HepG2 (cell line): ENCODE data around the gene SLC5A6. TPM values are rescaled to one million over a fixed set of nuclear protein-coding genes. Genes with fewer than 3 reads are reported as not detected.

Experiments
- ATF7-NPFF ChIP-seq: sonication (generic); formaldehyde crosslinking; IDR thresholded peaks from 2 replicates; pipeline ENCODE4 v1.8.1; 2023; ENCODE audit warnings: mild to moderate bottlenecking, low read depth, missing genetic modification reagents, moderate library complexity
- GLMP ChIP-seq: sonication (generic); formaldehyde crosslinking; IDR thresholded peaks from 2 replicates; pipeline ENCODE4 v1.9.0; 2021; ENCODE audit warnings: missing genetic modification reagents, mild to moderate bottlenecking, borderline replicate concordance
- HMGA1 ChIP-seq: sonication (generic); formaldehyde crosslinking; conservative IDR thresholded peaks from 2 replicates; pipeline ENCODE4 v1.4.0; 2020; ENCODE audit warnings: missing genetic modification reagents
- KAT8 ChIP-seq: IDR thresholded peaks from 2 replicates; pipeline ENCODE4 v1.6.1; 2016; ENCODE audit warnings: missing genetic modification reagents, missing compliant biosample characterization
- NFE2 ChIP-seq: sonication (generic); formaldehyde crosslinking; IDR thresholded peaks from 2 replicates; pipeline ENCODE4 v1.4.0; 2020; ENCODE audit warnings: missing genetic modification reagents
- NFKBIZ ChIP-seq: IDR thresholded peaks from 2 replicates; pipeline ENCODE4 v1.6.1; 2018; ENCODE audit warnings: missing genetic modification reagents, missing compliant biosample characterization
- PHF5A ChIP-seq: IDR thresholded peaks from one replicate; pipeline ENCODE4 v1.6.1; 2018; ENCODE audit warnings: low read depth, missing genetic modification reagents; ENCODE audit not compliant: unreplicated experiment
- RELA ChIP-seq: sonication (generic); formaldehyde crosslinking; IDR thresholded peaks from 2 replicates; pipeline ENCODE4 v1.4.0; 2020; ENCODE audit warnings: missing genetic modification reagents
- STAT6 ChIP-seq: sonication (generic); formaldehyde crosslinking; IDR thresholded peaks from 2 replicates; pipeline ENCODE4 v1.4.0; 2020; ENCODE audit warnings: missing genetic modification reagents, mild to moderate bottlenecking, borderline replicate concordance
- ZBTB21 ChIP-seq: sonication (generic); formaldehyde crosslinking; IDR thresholded peaks from 2 replicates; pipeline ENCODE4 v1.4.0; 2020; ENCODE audit warnings: missing genetic modification reagents
- ZBTB26 ChIP-seq: IDR thresholded peaks from 2 replicates; pipeline ENCODE4 v1.6.1; 2016; ENCODE audit warnings: missing compliant biosample characterization, missing genetic modification reagents, borderline replicate concordance
- ZFP90 ChIP-seq: sonication (generic); formaldehyde crosslinking; IDR thresholded peaks from 2 replicates; pipeline ENCODE4 v1.8.0; 2022; ENCODE audit warnings: missing genetic modification reagents, mild to moderate bottlenecking, inconsistent platforms, borderline replicate concordance
- ZKSCAN5 ChIP-seq: sonication (generic); formaldehyde crosslinking; IDR thresholded peaks from 2 replicates; pipeline ENCODE4 v1.5.1; 2020; ENCODE audit warnings: mild to moderate bottlenecking, missing genetic modification reagents
- ZNF180 ChIP-seq: sonication (generic); formaldehyde crosslinking; IDR thresholded peaks from 2 replicates; pipeline ENCODE4 v1.4.0; 2020; ENCODE audit warnings: low read depth, missing genetic modification reagents, borderline replicate concordance
- ZNF24 ChIP-seq: fragments of 450-650 bp; IDR thresholded peaks from 2 replicates; pipeline ENCODE4 v1.6.1; 2017; ENCODE audit warnings: antibody characterized with exemption, mild to moderate bottlenecking
- ZNF350 ChIP-seq: sonication (generic); formaldehyde crosslinking; IDR thresholded peaks from 2 replicates; pipeline ENCODE4 v1.4.0; 2020; ENCODE audit warnings: mild to moderate bottlenecking, low read depth, missing genetic modification reagents, borderline replicate concordance
- ZNF512B ChIP-seq: sonication (generic); formaldehyde crosslinking; IDR thresholded peaks from 2 replicates; pipeline ENCODE4 v1.5.1; 2020; ENCODE audit warnings: missing genetic modification reagents, mild to moderate bottlenecking, borderline replicate concordance
- ZNF703 ChIP-seq: sonication (generic); formaldehyde crosslinking; IDR thresholded peaks from 2 replicates; pipeline ENCODE4 v1.5.1; 2020; ENCODE audit warnings: missing genetic modification reagents, mild to moderate bottlenecking, moderate library complexity, borderline replicate concordance
- ZNF749 ChIP-seq: sonication (generic); formaldehyde crosslinking; IDR thresholded peaks from 2 replicates; pipeline ENCODE4 v1.8.0; 2022; ENCODE audit warnings: mild to moderate bottlenecking, missing genetic modification reagents, moderate library complexity, borderline replicate concordance
- polyA plus RNA-seq, 8 experiments: library from polyadenylated mRNA; depleted of rRNA in 3 of 8; stranded (reverse) in 7 of 8; unstranded in 1 of 8; fragments of >200 nt; fragmentation: Illumina TruSeq in 4 of 8; extraction: Trizol in 4 of 8; gene quantifications; 2 replicates each; pipeline versions ENCODE4 v1.2.1 to v1.2.3, GENCODE V29; 2011 to 2016; ENCODE audit warnings: low read depth in 4 of 8, missing spikeins in 1 of 8, mixed read lengths in 1 of 8; ENCODE audit not compliant: insufficient read depth in 1 of 8
- total RNA-seq, 5 experiments: library from RNA; depleted of rRNA; stranded (reverse); fragments of >200 nt; fragmentation: Illumina TruSeq; extraction: Trizol; gene quantifications; 2 replicates each; pipeline ENCODE4 v1.2.3, GENCODE V29; 2016; ENCODE audit warnings: low read depth in 1 of 5
- TF ChIP-seq, protein P1 (sequence below): sonication (generic); formaldehyde crosslinking; IDR thresholded peaks from 2 replicates; pipeline ENCODE4 v1.9.0; 2022; ENCODE audit warnings: missing genetic modification reagents, mild to moderate bottlenecking, borderline replicate concordance

Gene SLC5A6
- total and polyA plus RNA-seq, 2 of the 13 experiments (the other 11 are each of a cell fraction or from before 2014, with no cell fraction given) = 135 to 417 TPM

GRCh38 chr2:27152102-27152795, 59.8 kb downstream of the SLC5A6 start (continued):
- TF ChIP-seq STAT6 (no peak), ZBTB21 (CRISPR knock-in tag) (no peak), ZNF703 (CRISPR knock-in tag) (no peak), ZNF180 (CRISPR knock-in tag) (no peak), ZNF512B (CRISPR knock-in tag) (no peak), ATF7-NPFF (no peak), ZKSCAN5 (CRISPR knock-in tag) (no peak), ZBTB26 (CRISPR knock-in tag) (no peak; the same call in 1 of the 2 replicates), ZNF749 (no peak), GLMP (no peak), ZNF24 (no peak), NFE2 (CRISPR knock-in tag) (no peak), ZNF350 (CRISPR knock-in tag) (peak; percentile 51; the same call in 1 of the 2 replicates), KAT8 (CRISPR knock-in tag) (0 out of 2 replicates have a peak, but pooled peaks have one; percentile 24), RELA (CRISPR knock-in tag) (no peak), NFKBIZ (no peak), ZFP90 (CRISPR knock-in tag) (no peak), HMGA1 (CRISPR knock-in tag) (no peak), PHF5A (CRISPR knock-in tag) (no peak)
- TF ChIP-seq, protein P1, sequence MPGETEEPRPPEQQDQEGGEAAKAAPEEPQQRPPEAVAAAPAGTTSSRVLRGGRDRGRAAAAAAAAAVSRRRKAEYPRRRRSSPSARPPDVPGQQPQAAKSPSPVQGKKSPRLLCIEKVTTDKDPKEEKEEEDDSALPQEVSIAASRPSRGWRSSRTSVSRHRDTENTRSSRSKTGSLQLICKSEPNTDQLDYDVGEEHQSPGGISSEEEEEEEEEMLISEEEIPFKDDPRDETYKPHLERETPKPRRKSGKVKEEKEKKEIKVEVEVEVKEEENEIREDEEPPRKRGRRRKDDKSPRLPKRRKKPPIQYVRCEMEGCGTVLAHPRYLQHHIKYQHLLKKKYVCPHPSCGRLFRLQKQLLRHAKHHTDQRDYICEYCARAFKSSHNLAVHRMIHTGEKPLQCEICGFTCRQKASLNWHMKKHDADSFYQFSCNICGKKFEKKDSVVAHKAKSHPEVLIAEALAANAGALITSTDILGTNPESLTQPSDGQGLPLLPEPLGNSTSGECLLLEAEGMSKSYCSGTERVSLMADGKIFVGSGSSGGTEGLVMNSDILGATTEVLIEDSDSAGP (CRISPR knock-in tag) = peak; percentile 53; the same call in 1 of the 2 replicates
